ENCODE measurements around the gene DCHS1. TPM values are rescaled to one million over a fixed set of nuclear protein-coding genes. Genes with fewer than 3 reads are reported as not detected.
A peak's percentile ranks its signal among the peaks of the same experiment; 100 is the strongest.

DCHS1 gene
- total and polyA plus RNA-seq, 4 donors = 0.68 to 8.9 (median 5.8) TPM

DNA sequence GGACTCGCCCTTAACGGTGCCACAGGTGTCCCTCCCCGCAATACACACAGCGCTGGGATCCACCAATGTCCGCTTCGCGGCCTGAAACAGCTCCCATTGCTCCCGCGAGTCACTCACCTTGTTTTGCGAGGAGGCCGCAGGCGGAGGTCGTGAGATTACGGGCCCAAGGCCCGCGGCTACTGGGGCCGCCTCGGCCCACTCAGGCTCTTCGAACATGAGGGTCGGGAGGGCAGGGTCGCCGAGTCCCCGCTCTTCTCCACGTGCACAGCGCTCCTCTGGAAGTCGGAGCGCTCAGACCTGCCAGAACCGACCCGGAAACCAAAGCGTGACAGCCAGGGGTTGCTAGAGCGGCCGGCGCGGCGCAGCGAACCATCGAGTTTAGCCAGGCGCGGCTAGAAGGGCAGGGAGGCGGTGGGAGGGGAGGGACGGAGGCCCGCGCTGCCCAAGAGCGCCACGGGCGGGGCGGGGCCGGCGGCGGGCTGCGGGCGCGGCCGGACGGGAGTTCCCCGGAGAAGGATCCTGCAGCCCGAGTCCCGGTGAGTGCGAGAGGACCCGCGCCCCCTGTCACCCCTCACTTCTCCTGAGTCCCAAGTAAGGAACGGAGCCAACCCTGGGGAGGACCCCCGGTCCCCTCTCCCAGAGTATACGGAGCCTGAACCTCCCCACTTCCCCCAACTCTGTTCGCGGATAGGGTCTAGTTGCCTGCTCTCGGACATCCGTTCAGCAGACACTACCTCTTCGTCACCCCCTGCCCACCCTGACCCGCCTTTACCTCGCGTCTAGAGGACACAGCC lies 52.1 kb downstream of the DCHS1 start, which contains the start of the genes ILK and RRP8:
ILK (plus strand) TSS at position 488 of the 794 bp plus-strand sequence. CDS start 498 bp downstream, outside the sequence.
RRP8 (minus strand) TSS at position 330 of the 794 bp plus-strand sequence; CDS start at position 216, 114 bp downstream.
- TF ChIP-seq, protein P1, sequence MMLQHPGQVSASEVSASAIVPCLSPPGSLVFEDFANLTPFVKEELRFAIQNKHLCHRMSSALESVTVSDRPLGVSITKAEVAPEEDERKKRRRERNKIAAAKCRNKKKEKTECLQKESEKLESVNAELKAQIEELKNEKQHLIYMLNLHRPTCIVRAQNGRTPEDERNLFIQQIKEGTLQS (IDR thresholded peaks at IDR 0.05) = no peak
- peak; percentile 41 for TF ChIP-seq SP1 (IDR thresholded peaks at IDR 0.05)
- TF ChIP-seq HNF4G (IDR thresholded peaks at IDR 0.05) = no peak
- TF ChIP-seq, protein P2, sequence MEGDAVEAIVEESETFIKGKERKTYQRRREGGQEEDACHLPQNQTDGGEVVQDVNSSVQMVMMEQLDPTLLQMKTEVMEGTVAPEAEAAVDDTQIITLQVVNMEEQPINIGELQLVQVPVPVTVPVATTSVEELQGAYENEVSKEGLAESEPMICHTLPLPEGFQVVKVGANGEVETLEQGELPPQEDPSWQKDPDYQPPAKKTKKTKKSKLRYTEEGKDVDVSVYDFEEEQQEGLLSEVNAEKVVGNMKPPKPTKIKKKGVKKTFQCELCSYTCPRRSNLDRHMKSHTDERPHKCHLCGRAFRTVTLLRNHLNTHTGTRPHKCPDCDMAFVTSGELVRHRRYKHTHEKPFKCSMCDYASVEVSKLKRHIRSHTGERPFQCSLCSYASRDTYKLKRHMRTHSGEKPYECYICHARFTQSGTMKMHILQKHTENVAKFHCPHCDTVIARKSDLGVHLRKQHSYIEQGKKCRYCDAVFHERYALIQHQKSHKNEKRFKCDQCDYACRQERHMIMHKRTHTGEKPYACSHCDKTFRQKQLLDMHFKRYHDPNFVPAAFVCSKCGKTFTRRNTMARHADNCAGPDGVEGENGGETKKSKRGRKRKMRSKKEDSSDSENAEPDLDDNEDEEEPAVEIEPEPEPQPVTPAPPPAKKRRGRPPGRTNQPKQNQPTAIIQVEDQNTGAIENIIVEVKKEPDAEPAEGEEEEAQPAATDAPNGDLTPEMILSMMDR (IDR thresholded peaks at IDR 0.05; ENCODE audit: low read depth, low read length, missing input control) = no peak
- no peak for TF ChIP-seq FOXA2 (IDR thresholded peaks at IDR 0.05)
- TF ChIP-seq, protein P3, sequence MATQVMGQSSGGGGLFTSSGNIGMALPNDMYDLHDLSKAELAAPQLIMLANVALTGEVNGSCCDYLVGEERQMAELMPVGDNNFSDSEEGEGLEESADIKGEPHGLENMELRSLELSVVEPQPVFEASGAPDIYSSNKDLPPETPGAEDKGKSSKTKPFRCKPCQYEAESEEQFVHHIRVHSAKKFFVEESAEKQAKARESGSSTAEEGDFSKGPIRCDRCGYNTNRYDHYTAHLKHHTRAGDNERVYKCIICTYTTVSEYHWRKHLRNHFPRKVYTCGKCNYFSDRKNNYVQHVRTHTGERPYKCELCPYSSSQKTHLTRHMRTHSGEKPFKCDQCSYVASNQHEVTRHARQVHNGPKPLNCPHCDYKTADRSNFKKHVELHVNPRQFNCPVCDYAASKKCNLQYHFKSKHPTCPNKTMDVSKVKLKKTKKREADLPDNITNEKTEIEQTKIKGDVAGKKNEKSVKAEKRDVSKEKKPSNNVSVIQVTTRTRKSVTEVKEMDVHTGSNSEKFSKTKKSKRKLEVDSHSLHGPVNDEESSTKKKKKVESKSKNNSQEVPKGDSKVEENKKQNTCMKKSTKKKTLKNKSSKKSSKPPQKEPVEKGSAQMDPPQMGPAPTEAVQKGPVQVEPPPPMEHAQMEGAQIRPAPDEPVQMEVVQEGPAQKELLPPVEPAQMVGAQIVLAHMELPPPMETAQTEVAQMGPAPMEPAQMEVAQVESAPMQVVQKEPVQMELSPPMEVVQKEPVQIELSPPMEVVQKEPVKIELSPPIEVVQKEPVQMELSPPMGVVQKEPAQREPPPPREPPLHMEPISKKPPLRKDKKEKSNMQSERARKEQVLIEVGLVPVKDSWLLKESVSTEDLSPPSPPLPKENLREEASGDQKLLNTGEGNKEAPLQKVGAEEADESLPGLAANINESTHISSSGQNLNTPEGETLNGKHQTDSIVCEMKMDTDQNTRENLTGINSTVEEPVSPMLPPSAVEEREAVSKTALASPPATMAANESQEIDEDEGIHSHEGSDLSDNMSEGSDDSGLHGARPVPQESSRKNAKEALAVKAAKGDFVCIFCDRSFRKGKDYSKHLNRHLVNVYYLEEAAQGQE (IDR thresholded peaks at IDR 0.05) = peak; percentile 82
- TF ChIP-seq EGR1 (IDR thresholded peaks at IDR 0.05; ENCODE audit: low read depth in 2 of 2) = no peak
- TF ChIP-seq, protein P4, sequence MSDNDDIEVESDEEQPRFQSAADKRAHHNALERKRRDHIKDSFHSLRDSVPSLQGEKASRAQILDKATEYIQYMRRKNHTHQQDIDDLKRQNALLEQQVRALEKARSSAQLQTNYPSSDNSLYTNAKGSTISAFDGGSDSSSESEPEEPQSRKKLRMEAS (IDR thresholded peaks at IDR 0.05) = peak; percentile 81
- TF ChIP-seq, protein P5, sequence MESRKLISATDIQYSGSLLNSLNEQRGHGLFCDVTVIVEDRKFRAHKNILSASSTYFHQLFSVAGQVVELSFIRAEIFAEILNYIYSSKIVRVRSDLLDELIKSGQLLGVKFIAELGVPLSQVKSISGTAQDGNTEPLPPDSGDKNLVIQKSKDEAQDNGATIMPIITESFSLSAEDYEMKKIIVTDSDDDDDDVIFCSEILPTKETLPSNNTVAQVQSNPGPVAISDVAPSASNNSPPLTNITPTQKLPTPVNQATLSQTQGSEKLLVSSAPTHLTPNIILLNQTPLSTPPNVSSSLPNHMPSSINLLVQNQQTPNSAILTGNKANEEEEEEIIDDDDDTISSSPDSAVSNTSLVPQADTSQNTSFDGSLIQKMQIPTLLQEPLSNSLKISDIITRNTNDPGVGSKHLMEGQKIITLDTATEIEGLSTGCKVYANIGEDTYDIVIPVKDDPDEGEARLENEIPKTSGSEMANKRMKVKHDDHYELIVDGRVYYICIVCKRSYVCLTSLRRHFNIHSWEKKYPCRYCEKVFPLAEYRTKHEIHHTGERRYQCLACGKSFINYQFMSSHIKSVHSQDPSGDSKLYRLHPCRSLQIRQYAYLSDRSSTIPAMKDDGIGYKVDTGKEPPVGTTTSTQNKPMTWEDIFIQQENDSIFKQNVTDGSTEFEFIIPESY (IDR thresholded peaks at IDR 0.05) = peak; percentile 36
- TF ChIP-seq JUND (IDR thresholded peaks at IDR 0.05) = no peak
- TF ChIP-seq GABPA (IDR thresholded peaks at IDR 0.05 in 1 of 2, conservative IDR thresholded peaks at IDR 0.05 in 1 of 2) = peak in 1 of 2 donors; percentile 83
- no peak for TF ChIP-seq NR2F2 (IDR thresholded peaks at IDR 0.05)
- no peak for TF ChIP-seq FOXA1 (IDR thresholded peaks at IDR 0.05)
- peak in 1 of 2 donors; percentile 25 for TF ChIP-seq HNF4A (conservative IDR thresholded peaks at IDR 0.05)
- TF ChIP-seq YY1 (IDR thresholded peaks at IDR 0.05) = peak; percentile 69
- peak; percentile 60 to 68 for TF ChIP-seq RAD21 (IDR thresholded peaks at IDR 0.05)
- TF ChIP-seq RXRA (IDR thresholded peaks at IDR 0.05) = peak in 1 of 2 donors; percentile 16
- TF ChIP-seq TAF1 (conservative IDR thresholded peaks at IDR 0.05) = peak; percentile 56
- DNase-seq (ENCODE audit: low spot score) = peak; percentile 91
- peak within 1 kb of the TSS; percentile 59 to 98 (median 70) for H3K4me3 ChIP-seq (ENCODE audit: low read depth in 1 of 3, low read length in 3 of 3)
- WGBS = under 1% methylated on average over 72 of the region's 72 CpGs
- H3K9ac ChIP-seq (ENCODE audit: low read depth in 1 of 2, low read length in 2 of 2) = peak within 1 kb of the TSS; percentile 97 to 98
- H3K4me1 ChIP-seq (ENCODE audit: control insufficient read depth in 4 of 4, insufficient read depth in 4 of 4, low read length in 3 of 4) = peaks cover 9 to 68% (median 50%) of the 10 kb centered on the region in 4 donors
- H3K27me3 ChIP-seq (ENCODE audit: control insufficient read depth in 4 of 4, insufficient read depth in 4 of 4, low read length in 3 of 4) = no peaks in the 10 kb centered on the region
- peaks cover 0 to 31% (median 20%) of the 10 kb centered on the region in 4 donors for H3K36me3 ChIP-seq (ENCODE audit: control insufficient read depth in 4 of 4, insufficient read depth in 3 of 4, low read depth in 1 of 4, low read length in 3 of 4)
- peak within 1 kb of the TSS; percentile 66 to 94 for H3K27ac ChIP-seq (ENCODE audit: low read depth in 1 of 2, low read length in 2 of 2)
- H3K9me3 ChIP-seq (ENCODE audit: control insufficient read depth in 4 of 4, low read length in 3 of 4) = no peaks in the 10 kb centered on the region
